ENCODE measurements around the gene SLC28A3.
"Not testable (repeated sequence)": the region's sequence is repeated elsewhere in the genome, so short reads cannot be mapped to it uniquely, and the experiment has no call there.

Gene SLC28A3

DNA sequence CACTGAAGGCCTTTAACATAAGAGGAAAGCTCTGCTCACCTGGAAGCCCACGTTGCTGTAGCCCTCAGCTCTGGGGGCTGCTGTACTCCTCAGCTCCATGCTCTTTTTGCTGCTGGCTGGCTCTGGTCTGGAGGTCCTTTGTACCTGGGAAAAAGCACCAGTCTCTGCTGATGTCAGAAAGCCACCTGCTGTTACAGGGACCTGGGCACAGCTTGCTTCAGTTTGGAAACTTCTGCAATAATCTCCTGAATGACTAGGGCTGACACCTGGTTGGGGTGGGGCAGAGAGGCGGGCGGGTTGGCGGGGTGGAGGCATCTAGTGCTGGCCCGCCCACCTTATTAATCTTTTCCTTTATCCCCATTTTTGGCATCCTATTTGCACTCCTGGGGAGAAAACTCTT is at the start of gene SLC28A3:
SLC28A3 (minus strand) TSS at position 224 of the 400 bp plus-strand sequence; CDS start at position 99, 125 bp downstream.
- DNase-seq: no peak

DNA sequence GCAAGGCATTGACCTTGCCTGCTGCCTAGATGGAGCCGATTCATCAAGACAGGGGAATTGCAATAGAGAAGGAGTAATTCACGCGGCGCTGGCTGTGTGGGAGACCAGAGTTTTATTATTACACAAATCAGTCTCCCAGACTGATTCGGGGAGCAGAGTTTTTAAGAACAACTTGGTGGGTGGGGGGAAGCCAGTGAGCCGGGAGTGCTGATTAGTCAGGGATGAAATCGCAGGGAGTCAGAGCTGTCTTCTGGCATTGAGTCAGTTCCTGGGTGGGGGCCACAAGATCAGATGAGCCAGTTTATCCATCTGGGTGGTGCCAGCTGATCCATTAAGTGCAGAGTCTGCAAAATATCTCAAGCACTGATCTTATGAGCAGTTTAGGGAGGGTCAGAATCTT is 49.7 kb upstream of the SLC28A3 start:
- DNase-seq: not testable (repeated sequence)

DNA sequence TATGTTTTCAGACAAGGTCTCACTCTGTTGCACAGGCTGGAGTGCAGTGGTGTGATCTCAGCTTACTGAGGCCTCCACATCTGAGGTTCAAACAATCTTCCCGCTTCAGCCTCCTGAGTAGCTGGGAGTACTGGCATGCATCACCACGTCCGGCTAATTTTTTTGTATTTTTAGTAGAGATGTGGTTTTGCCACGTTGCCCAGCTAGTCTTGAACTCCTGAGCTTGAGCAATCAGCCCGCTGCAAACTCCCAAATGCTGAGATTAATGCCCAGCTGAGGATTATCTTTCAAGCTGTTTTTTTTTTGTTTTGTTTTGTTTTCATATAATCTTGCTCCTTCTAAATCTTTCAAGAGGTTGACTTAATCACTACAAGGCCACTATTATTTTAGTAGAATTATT is 47.3 kb upstream of the SLC28A3 start:
- no peak for DNase-seq

- no peak for DNase-seq
Measured at GRCh38 chr9:84386753-84387152, 46.2 kb upstream of the SLC28A3 start.

DNA sequence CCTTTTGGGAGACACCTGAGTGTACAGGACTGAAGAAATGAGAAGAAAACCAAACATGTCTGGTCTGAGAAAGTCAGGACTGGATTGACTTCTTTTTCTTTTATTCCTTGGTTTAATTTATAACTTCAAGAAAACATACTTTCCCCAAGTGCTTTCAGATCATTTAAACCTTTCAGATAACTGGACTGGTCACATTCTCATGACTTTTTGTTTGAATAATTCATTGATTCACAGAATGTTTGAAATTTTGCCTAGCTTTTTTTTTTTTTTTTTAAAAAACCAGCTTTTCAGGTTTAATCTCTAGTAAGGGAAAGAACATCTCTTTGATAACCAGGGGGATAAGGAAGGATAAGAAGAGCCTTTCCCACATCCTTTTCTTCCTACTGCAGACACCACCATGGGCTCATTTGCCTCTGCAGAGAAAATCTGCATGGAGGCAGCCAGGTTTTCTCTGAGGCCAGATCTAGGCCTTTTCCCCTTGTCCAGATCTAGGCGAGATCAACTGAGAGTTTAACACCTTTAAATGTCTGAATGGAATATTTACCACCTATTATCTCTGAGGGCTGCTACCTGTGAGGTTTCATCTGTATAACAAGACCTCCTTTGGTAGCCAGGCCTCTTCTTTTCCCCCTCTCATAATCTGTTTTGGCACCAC is 45.0 kb upstream of the SLC28A3 start:
- DNase-seq: no peak

DNA sequence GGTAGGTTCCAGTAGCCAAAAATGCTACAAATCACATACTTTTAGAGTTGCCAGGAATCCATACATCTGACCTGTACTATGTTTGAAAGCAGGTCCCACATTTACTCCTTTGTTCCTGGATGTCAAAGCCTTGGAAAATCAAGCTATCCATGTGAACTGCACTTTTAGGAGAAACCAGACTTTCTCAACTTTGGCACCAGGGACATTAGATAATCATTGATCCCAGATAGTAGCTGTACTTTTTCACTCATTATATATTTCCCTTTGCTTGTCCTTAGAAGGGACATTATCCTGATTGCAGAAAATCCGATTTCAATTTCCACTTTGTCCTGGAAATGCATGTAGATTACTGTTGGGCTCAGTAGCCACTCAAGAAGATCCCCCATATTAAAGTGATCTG is 44.1 kb upstream of the SLC28A3 start:
- DNase-seq: no peak

DNA sequence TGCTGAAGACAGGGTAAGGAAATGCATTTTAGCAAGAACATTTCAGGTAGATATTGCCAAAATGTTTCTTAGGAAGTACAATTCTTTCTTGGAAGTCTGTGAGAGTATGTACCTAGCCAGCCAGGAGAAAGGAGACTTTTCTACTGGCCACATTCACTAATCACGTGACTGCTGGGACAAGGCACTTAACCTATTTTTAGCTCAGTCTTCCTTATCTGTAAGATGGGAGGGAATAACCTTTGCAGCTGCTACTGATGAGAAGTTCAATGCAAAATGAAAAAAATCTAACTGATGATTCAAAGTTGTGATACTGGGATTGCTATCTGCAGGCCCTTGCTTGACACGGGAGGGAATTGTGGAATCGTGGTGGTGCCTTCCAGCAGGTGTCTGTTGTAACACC is 42.6 kb upstream of the SLC28A3 start:
- no peak for DNase-seq

- no peak for DNase-seq
Measured at GRCh38 chr9:84382720-84383119, 42.2 kb upstream of the SLC28A3 start.

GRCh38 chr9:84381508-84381907 is 41.0 kb upstream of the SLC28A3 start:
- no peak for DNase-seq

- DNase-seq: no peak
Measured at GRCh38 chr9:84379740-84380139, 39.2 kb upstream of the SLC28A3 start.

DNA sequence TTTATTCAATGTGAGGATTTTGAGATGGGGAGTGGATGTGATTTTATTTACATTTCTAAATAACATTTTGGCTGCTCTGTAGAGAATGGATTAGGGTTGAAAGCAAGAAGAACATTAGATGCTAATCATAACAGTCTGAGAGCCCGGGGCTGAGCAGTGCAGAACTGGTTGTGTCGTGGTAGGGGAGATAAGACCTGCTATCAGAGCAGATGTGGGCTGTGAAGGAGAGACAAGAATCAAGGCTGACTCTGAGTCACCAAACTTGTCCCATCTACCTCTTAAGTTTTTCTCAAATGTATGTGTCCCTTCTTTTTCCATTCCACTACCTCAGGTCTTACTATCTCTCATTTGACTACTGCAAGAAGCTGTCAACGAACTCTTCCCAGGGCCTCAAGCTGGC is 35.4 kb upstream of the SLC28A3 start:
- DNase-seq: no peak

- no peak for DNase-seq
Measured at GRCh38 chr9:84374516-84374915, 34.0 kb upstream of the SLC28A3 start.

DNA sequence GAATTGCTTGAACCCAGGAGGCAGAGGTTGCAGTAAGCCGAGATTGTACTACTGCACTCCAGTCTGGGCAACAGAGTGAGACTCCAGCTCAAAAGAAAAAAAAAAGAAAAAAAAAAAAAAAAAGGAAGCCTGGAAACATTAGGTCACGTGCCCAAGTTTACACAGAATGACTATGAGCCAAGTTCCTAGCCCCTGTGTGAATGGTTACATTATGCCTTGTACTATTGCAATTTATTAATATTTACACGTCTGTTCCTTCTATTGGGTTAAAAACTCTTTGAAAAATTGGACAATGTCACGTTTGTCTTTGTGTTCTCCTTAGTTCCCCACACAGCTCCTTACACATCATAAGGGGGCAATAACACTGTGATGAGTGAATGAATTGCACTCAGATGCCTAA is 33.5 kb upstream of the SLC28A3 start:
- DNase-seq: no peak

DNA sequence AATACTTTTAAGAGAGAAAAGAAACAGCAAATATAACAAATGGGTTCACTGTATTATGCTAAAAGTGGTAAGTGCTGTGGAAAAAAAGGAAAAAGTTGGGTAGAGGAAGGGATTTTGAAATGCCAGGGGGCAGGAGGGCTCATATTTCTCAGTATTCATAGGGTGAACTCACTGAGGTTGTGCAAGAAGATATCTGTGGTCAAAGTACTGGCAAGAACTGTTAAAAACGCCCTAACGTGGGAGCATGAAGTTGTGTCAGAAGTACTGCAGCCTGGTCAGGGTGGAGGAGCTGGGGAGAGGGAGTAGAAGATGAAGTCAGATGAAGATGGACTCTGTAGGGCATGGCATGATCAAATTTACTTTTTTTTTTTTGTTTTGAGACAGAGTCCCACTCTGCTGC is 31.2 kb upstream of the SLC28A3 start:
- no peak for DNase-seq

DNA sequence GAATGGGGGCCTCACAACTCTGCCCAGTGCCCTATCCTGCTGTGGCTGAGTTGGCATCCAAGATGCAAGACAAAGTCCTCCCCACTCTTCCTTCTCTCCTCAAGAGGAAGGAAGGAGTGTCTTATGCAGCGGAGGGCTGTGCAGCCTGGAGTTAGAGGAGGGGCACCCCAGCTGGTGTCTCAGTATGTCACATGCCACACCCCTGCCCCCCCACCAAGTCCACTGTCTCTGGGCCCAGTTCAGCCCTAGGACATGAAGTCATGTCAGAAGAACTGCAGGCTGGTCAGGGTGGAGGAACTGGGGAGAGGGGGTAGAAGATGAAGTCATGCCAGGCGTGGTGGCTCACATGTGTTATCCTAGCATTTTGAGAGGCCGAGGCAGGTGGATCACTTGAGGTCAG is 28.0 kb upstream of the SLC28A3 start:
- DNase-seq: no peak

GRCh38 chr9:84367726-84368125 is 27.2 kb upstream of the SLC28A3 start:
- not testable (repeated sequence) for DNase-seq

- DNase-seq: no peak
Measured at GRCh38 chr9:84366683-84367082, 26.1 kb upstream of the SLC28A3 start.

GRCh38 chr9:84364894-84365490 is 24.4 kb upstream of the SLC28A3 start:
- DNase-seq: not testable (repeated sequence)

DNA sequence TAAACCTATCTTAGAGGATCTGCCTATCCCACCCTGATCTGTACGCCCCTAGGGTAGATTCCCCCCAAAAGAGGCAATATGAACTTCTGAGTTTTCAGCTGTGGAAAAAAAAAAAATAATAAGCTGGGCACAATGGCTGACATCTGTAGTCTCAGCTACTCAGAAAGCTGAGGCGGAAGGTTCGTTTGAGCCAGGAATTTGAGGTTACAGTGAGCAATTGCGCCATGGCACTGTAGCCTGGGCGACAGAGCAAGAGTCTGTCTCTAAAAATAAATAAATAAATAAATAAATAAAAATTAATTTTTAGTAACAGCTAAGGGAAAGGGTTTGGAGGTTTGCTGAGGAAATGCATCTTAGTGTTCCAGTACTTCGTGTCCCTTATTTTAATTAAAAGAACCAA is 21.1 kb upstream of the SLC28A3 start:
- DNase-seq: no peak

GRCh38 chr9:84357275-84357674 is 16.7 kb upstream of the SLC28A3 start:
- DNase-seq: no peak

- no peak for DNase-seq
Measured at GRCh38 chr9:84354035-84354434, 13.5 kb upstream of the SLC28A3 start.

DNA sequence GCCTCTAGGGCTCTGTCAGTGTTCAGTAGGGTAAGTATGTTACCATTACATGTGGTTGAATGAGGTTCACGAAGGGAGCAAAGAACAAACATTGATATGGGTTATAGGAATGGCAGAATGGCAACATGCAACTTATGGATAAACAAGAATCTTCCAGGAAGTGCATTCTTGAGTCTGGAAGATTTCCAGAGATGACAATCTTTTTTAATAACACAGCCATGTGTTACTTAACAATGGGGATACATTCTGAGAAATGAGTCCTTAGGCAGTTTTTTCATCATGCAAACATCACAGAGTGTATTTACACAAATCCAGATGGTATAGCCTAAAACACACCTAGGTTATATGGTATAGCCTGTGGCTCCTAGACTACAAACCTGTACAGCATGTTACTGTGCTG is 9.1 kb upstream of the SLC28A3 start:
- no peak for DNase-seq

DNA sequence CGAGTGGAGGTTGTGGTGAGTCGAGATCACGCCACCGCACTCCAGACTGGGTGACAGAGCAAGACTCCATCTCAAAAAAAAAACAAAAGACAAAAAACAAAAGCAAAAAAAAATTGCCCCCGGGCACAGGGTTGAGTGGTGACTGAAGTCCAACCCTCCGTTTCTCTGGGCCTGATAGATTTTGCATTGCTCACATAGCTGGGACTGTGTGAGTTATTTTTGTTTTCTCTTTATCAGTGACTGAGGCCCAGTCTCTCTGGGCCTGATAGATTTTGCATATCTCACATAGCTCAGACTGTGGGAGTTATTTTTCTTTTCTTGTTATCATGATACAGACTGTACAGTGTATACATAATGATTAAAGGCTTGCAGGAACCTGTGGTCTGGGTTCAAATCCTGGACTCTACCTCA is 2.6 kb upstream of the SLC28A3 start:
- no peak for DNase-seq

GRCh38 chr9:84339962-84340361 is 596 bp downstream of the SLC28A3 start:
- DNase-seq: no peak

- DNase-seq: no peak
Measured at GRCh38 chr9:84339503-84339902, 1.1 kb downstream of the SLC28A3 start.
